NCI-H187 treated with DMSO at 0.1 percent for 48 hours (cell line): Measurements from ENCODE around the gene DNM1L.
"Not testable (repeated sequence)": the region's sequence is repeated elsewhere in the genome, so short reads cannot be mapped to it uniquely, and the experiment has no call there.

Experiments
- DNase-seq: peaks from one replicate; lab custom pipeline; 2025; lab: John Stamatoyannopoulos, UW

The DNM1L gene

GRCh38 chr12:32697445-32697844 is 18.3 kb downstream of the DNM1L start:
- DNase-seq = no peak

- DNase-seq = no peak
Measured at GRCh38 chr12:32698285-32698684, 19.2 kb downstream of the DNM1L start.

GRCh38 chr12:32699437-32699836 is 20.3 kb downstream of the DNM1L start:
- DNase-seq = not testable (repeated sequence)

- no peak for DNase-seq
Measured at GRCh38 chr12:32702473-32702872, 23.4 kb downstream of the DNM1L start.

GRCh38 chr12:32702946-32703345 is 23.8 kb downstream of the DNM1L start:
- DNase-seq = no peak

GRCh38 chr12:32705783-32706182 is 26.7 kb downstream of the DNM1L start:
- DNase-seq = no peak

GRCh38 chr12:32706335-32707024 is 27.4 kb downstream of the DNM1L start:
- no peak for DNase-seq

GRCh38 chr12:32708926-32709325 is 29.8 kb downstream of the DNM1L start:
- DNase-seq = no peak

GRCh38 chr12:32714772-32715171 is 35.7 kb downstream of the DNM1L start:
- DNase-seq = no peak

GRCh38 chr12:32718926-32719325 is 39.8 kb downstream of the DNM1L start:
- DNase-seq = no peak

GRCh38 chr12:32725308-32725707 is 46.2 kb downstream of the DNM1L start:
- not testable (repeated sequence) for DNase-seq

- no peak for DNase-seq
Measured at GRCh38 chr12:32726286-32726685, 47.2 kb downstream of the DNM1L start.

GRCh38 chr12:32727237-32727636 is 48.1 kb downstream of the DNM1L start:
- no peak for DNase-seq

GRCh38 chr12:32734952-32735351 is 55.9 kb downstream of the DNM1L start:
- no peak for DNase-seq

- DNase-seq = no peak
Measured at GRCh38 chr12:32736445-32736844, 57.3 kb downstream of the DNM1L start.

GRCh38 chr12:32737715-32738114 is 58.6 kb downstream of the DNM1L start:
- no peak for DNase-seq

- DNase-seq = no peak
Measured at GRCh38 chr12:32739279-32739678, 60.2 kb downstream of the DNM1L start.

GRCh38 chr12:32742133-32742532 is 63.0 kb downstream of the DNM1L start:
- DNase-seq = no peak

GRCh38 chr12:32743264-32743663 is 64.2 kb downstream of the DNM1L start:
- DNase-seq = no peak

- no peak for DNase-seq
Measured at GRCh38 chr12:32753605-32754004, 74.5 kb downstream of the DNM1L start.

- DNase-seq = no peak
Measured at GRCh38 chr12:32754111-32754510, 75.0 kb downstream of the DNM1L start.

GRCh38 chr12:32755051-32755653 is 76.1 kb downstream of the DNM1L start:
- DNase-seq = no peak

GRCh38 chr12:32755654-32756475 is 76.8 kb downstream of the DNM1L start, which contains the start of gene YARS2:
YARS2 (minus strand) TSS chr12:32755897; CDS start chr12:32755874, 23 bp downstream.
- DNase-seq = peak; percentile 89
